Small intestine (tissue), 7 donors: Measurements from ENCODE around the gene RANBP2. TPM values are rescaled to one million over a fixed set of nuclear protein-coding genes. Genes with fewer than 3 reads are reported as not detected.

ENCODE experiments used
- DNase-seq, 2 donors: peaks; one replicate each; pipeline versions ENCODE4 v3.0.0 to v3.0.0-alpha.2; 2013
- FAIRE-seq: peaks from 2 replicates; lab custom pipeline; 2012; peaks lifted over from hg19 to GRCh38; lab: Jason Lieb, UNC
- H3K27ac ChIP-seq, 3 donors: one replicate each; pipeline ENCODE4 v1.5.1; 2013; ENCODE audit warnings: low read length in 2 of 3, mild to moderate bottlenecking in 2 of 3, control low read depth in 1 of 3, inconsistent platforms in 1 of 3, low read depth in 1 of 3, moderate library complexity in 1 of 3
- H3K27me3 ChIP-seq, 3 donors: one replicate each; pipeline ENCODE4 v1.6.1; 2013; ENCODE audit warnings: low read length in 3 of 3, inconsistent platforms in 1 of 3; ENCODE audit not compliant: control insufficient read depth in 3 of 3, insufficient read depth in 3 of 3
- H3K36me3 ChIP-seq, 3 donors: one replicate each; pipeline ENCODE4 v1.6.1; 2013; ENCODE audit warnings: low read length in 3 of 3, inconsistent platforms in 1 of 3, low read depth in 1 of 3, mild to moderate bottlenecking in 1 of 3, moderate library complexity in 1 of 3; ENCODE audit not compliant: control insufficient read depth in 3 of 3, insufficient read depth in 2 of 3
- H3K4me1 ChIP-seq, 3 donors: one replicate each; pipeline ENCODE4 v1.6.1; 2013; ENCODE audit warnings: low read length in 2 of 3, inconsistent platforms in 1 of 3, low read depth in 1 of 3, mild to moderate bottlenecking in 1 of 3, moderate library complexity in 1 of 3; ENCODE audit not compliant: control insufficient read depth in 3 of 3, insufficient read depth in 2 of 3
- H3K4me3 ChIP-seq, 3 donors: one replicate each; pipeline ENCODE4 v1.5.1; 2013; ENCODE audit warnings: low read length in 3 of 3, control low read depth in 1 of 3, inconsistent platforms in 1 of 3, low read depth in 1 of 3, mild to moderate bottlenecking in 1 of 3, moderate library complexity in 1 of 3
- H3K9me3 ChIP-seq, 2 donors: one replicate each; pipeline ENCODE4 v1.6.1; 2013; ENCODE audit warnings: low read depth in 1 of 2, low read length in 1 of 2; ENCODE audit not compliant: control insufficient read depth in 2 of 2, insufficient read depth in 1 of 2
- WGBS, 3 donors: extraction: QIAGEN DNeasy Blood & Tissue Kit; methylation state at CpG; one replicate each; pipeline ENCODE4 v1.1.7; 2013; 5-methylcytosine and 5-hydroxymethylcytosine counted together
- polyA plus RNA-seq, 4 donors: library from polyadenylated mRNA; stranded (reverse) in 3 of 4; unstranded in 1 of 4; fragments of 200-250 nt in 3 of 4; fragments of 120-200 nt in 1 of 4; gene quantifications; one replicate each; pipeline versions ENCODE4 v1.2.1 to v1.2.3, GENCODE V29; 2013
- donor health status: healthy with polysubstance abuse.
- donor health status: control.
- donor health status: control.
- donor health status: Bipolar disorder and iron deficiency.
- donor health status: healthy.

Gene RANBP2
- polyA plus RNA-seq, 4 donors: 7.3 to 46.1 (median 13.5) TPM

DNA sequence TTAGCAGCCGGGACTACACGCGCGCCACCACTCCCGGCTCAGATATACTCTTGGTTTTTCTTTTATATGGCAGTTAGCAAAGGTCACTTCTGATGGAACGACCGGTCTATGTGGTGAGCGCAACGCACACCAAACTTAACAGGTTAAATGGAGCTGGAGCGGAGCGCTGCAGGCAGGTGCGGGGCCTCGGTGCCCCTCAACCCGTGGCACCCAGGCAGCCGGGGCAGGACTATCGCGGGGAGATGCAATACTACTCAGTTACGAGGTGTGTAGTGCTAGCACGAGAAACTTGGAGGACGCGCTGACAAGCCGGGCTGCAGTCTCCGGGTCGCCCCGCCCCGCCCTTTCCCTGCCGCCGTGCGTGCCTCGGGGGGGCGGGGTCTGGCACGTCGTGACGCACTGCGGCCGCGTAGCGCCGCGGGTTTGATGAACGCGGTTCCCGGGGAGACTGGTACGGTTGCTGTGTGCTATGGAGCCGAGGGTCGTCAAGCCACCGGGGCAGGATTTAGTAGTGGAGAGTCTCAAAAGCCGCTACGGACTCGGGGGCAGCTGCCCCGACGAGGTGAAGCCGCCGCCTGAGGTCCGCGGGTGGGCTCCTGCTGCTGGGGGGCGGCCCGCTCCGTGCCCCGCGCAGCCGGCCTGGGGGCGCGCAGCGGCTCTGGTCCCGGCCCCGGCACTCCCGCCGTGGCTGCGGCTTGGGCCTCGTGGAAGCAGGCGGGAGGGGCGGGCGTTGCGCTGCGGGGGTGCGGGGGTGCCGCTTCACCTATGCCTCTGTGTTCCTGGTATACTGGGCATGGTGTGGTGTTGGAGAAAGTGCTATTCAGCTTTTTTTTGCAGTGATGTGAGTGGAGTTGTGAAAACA is 67.3 kb downstream of the RANBP2 start, which contains the start of gene CCDC138:
CCDC138 (plus strand) TSS at position 418 of the 862 bp plus-strand sequence; CDS start at position 470, 52 bp downstream.
- Histone ChIP-seq H3K27me3 (no peaks in the 10 kb centered on the region), H3K4me3 (peak within 1 kb of the TSS; percentile 60 to 100 (median 69)), H3K4me1 (peaks cover 0 to 3% (median 0%) of the 10 kb centered on the region in 3 donors), H3K36me3 (peaks cover 6 to 13% (median 7%) of the 10 kb centered on the region in 3 donors), H3K27ac (peak within 1 kb of the TSS; percentile 90 to 91 (median 91)), H3K9me3 (no peaks in the 10 kb centered on the region)
- no peak for FAIRE-seq
- 0 to 1% (median 0%) methylated on average over 65 to 78 of the region's 78 CpGs for WGBS, 3 donors
- DNase-seq: peak; percentile 92 to 96

DNA sequence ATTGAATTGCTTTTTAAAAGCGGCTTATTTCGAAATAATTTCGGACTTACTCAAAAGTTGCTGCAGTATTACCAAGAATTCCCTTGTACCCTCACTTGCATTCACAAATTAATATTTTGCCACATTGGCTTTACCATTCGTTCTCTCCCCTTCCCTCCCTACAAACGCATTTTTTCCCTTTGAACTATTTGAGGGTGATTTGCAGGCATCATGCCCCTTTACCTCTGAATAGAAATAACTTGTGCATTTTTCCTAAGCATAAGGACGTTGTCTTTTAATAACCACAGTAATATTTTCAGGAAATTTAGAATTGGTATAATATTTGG is 67.9 kb downstream of the RANBP2 start:
- no peaks in the 10 kb centered on the region for H3K9me3 ChIP-seq
- H3K4me1 ChIP-seq: peaks cover 0 to 3% (median 0%) of the 10 kb centered on the region in 3 donors
- DNase-seq: no peak
- H3K4me3 ChIP-seq: peak overlapping the region; percentile 60 to 100 (median 69)
- WGBS, 3 donors: 0 to 4% (median 0%) methylated on average over 6 of the region's 6 CpGs
- peak overlapping the region in 1 of 3 donors; percentile 91 for H3K27ac ChIP-seq
- no peak for FAIRE-seq
- H3K27me3 ChIP-seq: no peaks in the 10 kb centered on the region
- H3K36me3 ChIP-seq: peaks cover 6 to 13% (median 7%) of the 10 kb centered on the region in 3 donors

DNA sequence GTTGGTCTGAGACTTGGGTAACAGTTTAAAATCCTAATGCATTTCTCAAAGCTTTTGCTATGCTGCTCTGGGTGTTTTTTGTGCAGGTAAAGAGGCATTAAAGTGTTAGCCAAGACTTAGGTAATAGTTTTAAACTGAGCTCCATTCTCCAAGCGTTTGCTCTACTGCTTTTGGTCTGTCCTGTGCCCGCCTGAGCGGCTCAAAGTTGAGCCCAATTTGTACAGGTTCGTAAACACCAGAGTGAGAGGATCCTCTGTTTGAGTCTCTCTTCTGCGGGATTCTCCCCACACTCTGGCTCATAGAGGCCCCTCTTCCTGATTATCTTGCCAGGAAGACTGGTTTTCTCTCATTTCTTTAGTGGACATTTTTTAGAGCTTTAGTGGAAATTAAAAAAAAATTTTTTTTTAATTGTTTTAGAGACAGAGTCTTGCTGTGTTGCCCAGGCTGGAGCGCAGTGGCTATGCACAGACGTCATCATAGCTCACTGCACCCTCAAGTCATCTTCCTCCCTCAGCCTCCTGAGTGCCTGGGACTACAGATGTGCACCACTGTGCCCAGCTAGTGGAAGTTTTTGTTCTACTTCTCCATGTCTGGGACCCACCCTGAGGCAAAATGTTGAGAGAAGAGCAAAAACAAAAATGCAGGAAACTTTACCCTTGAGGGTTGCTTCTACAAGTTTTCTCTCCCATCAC is 83.9 kb downstream of the RANBP2 start:
- no peak for FAIRE-seq
- Histone ChIP-seq H3K4me1 (no peaks in the 10 kb centered on the region), H3K36me3 (peaks cover 0 to 9% (median 1%) of the 10 kb centered on the region in 3 donors), H3K9me3 (no peaks in the 10 kb centered on the region), H3K27me3 (no peaks in the 10 kb centered on the region), H3K27ac (no peak overlapping the region), H3K4me3 (no peak overlapping the region)
- whole genome bisulfite sequencing, 3 donors: 94 to 95% (median 95%) methylated on average over 7 of the region's 7 CpGs
- no peak for DNase-seq

- WGBS, 3 donors: 86 to 90% (median 89%) methylated on average over 1 of the region's 1 CpG
- Histone ChIP-seq H3K9me3 (peaks cover 0 to 4% of the 10 kb centered on the region in 2 donors), H3K4me1 (no peaks in the 10 kb centered on the region), H3K27ac (no peak overlapping the region), H3K27me3 (no peaks in the 10 kb centered on the region), H3K36me3 (peaks cover 2 to 12% (median 3%) of the 10 kb centered on the region in 3 donors), H3K4me3 (no peak overlapping the region)
- DNase-seq (no peak), FAIRE-seq (no peak)
Observed at GRCh38 chr2:108805032-108805431, 85.8 kb downstream of the RANBP2 start.

DNA sequence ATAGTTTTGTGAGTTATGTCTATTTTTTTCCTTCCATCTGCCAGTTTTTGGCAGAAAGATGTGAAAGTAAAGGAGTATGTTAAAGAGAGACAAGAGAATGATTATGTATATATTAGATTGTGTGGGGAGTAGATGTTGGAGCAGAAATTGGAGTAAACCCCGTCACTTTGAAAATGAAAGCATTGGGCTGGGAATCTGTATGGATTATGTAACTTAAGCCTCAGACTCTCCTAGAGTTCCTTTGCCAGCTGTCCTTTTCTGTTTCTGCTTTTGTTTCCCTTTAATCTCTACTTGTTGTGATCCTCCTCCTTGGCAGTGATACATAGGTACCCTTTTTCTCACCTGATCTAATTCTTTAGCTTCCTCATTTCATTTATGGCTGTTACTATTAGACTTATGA is 86.5 kb downstream of the RANBP2 start:
- H3K4me3 ChIP-seq: no peak overlapping the region
- DNase-seq: no peak
- peaks cover 0 to 4% of the 10 kb centered on the region in 2 donors for H3K9me3 ChIP-seq
- H3K27ac ChIP-seq: no peak overlapping the region
- H3K36me3 ChIP-seq: peaks cover 2 to 12% (median 3%) of the 10 kb centered on the region in 3 donors
- H3K4me1 ChIP-seq: no peaks in the 10 kb centered on the region
- H3K27me3 ChIP-seq: no peaks in the 10 kb centered on the region
- 72 to 100% (median 75%) methylated on average over 1 of the region's 1 CpG for WGBS, 3 donors
- FAIRE-seq: no peak

DNA sequence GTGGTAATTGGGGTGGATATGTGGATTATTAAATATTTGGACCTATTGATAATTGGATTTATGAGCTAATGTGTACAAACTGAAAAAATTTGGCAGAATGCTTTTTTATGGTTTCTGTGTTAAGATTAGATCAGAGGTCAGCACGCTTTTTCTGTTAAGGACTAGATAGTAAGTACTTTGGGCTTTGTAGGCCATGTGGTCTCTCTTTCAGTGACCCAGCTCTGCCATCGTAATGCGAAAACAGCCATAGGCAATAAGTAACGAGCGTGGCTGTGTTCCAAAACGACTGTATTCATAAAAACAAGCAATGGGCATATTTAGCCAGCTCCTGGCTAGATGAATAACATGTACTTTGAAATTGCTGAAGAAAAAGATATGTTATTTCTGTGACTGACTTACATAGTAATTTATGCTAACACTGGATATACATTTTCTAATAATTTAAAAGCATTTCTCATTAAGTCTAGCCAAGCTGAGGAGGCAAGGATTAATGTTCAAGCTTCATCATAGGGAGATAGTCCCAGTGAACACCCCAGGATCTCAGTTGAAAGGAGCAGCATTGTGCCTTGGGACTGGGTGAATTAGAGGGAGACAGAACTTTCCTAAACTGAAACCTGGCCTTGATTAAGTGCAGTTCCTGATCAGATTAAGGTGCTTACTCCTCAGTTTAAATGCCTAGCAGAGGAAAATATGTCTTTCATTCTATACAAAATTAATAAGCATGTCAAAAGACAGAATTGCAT is 87.3 kb downstream of the RANBP2 start:
- H3K9me3 ChIP-seq: peaks cover 0 to 4% of the 10 kb centered on the region in 2 donors
- no peak overlapping the region for H3K4me3 ChIP-seq
- no peak overlapping the region for H3K27ac ChIP-seq
- H3K36me3 ChIP-seq: peaks cover 2 to 12% (median 3%) of the 10 kb centered on the region in 3 donors
- FAIRE-seq (no peak), DNase-seq (no peak)
- WGBS, 3 donors: 85 to 86% (median 85%) methylated on average over 6 of the region's 6 CpGs
- H3K4me1 ChIP-seq: no peaks in the 10 kb centered on the region
- no peaks in the 10 kb centered on the region for H3K27me3 ChIP-seq

DNA sequence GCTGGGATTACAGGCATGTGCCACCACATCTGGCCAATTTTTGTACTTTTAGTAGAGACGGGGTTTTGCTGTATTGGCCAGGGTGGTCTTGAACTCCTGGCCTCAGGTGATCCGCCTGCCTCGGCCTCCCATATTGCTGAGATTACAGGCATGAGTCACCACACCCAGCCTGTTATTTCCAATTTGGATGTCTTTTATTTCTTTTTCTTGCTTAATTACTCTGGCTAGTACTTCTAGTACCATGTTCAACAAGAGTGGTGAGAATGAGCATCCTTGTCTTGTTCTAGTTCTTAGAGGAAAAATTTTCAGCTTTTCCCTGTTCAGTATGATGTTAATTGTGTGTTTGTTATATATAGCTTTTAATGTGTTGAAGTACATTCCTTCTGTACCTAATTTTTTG is 90.7 kb downstream of the RANBP2 start:
- Histone ChIP-seq H3K4me1 (no peaks in the 10 kb centered on the region), H3K27me3 (no peaks in the 10 kb centered on the region), H3K9me3 (peaks cover 0 to 4% of the 10 kb centered on the region in 2 donors), H3K36me3 (peaks cover 2 to 8% (median 3%) of the 10 kb centered on the region in 3 donors), H3K4me3 (no peak overlapping the region), H3K27ac (no peak overlapping the region)
- FAIRE-seq (no peak), DNase-seq (no peak)
- WGBS, 3 donors: 95 to 100% (median 98%) methylated on average over 3 of the region's 3 CpGs
